MCF 10A (cell line): ENCODE results near the gene SEC24D. TPM values are rescaled to one million over a fixed set of nuclear protein-coding genes. Genes with fewer than 3 reads are reported as not detected.
"Not testable (repeated sequence)": the region's sequence is repeated elsewhere in the genome, so short reads cannot be mapped to it uniquely, and the experiment has no call there.

Experiments used
- BruUV-seq: library from RNA; stranded (reverse); fragments of 400-500 nt; replicated peaks from 2 replicates; lab custom pipeline; 2021; lab: Mats Ljungman, UMichigan
- CTCF ChIA-PET: fragments of 300-600 bp; sonication (Branson Sonifier 250); formaldehyde crosslinking; extraction: SDS; loops from one replicate; lab custom pipeline; 2021; ENCODE audit warnings: antibody characterized with exemption, inconsistent platforms; lab: Yijun Ruan, JAX
- POLR2A ChIA-PET: fragments of 300-600, 350-650 bp; sonication (Branson Sonifier 250); formaldehyde crosslinking; extraction: SDS; loops from one replicate; lab custom pipeline; 2020; ENCODE audit warnings: antibody characterized with exemption, inconsistent platforms; lab: Yijun Ruan, JAX
- DNase-seq: peaks from one replicate; pipeline ENCODE4 v3.0.0-alpha.2; 2018; ENCODE audit not compliant: unreplicated experiment
- H3K27ac Mint-ChIP-seq: one replicate; pipeline ENCODE4 v1.8.0; 2022; ENCODE audit warnings: mild to moderate bottlenecking, low read depth, mixed read lengths; ENCODE audit not compliant: unreplicated experiment
- H3K27me3 Mint-ChIP-seq: one replicate; pipeline ENCODE4 v1.8.0; 2022; ENCODE audit warnings: mixed read lengths; ENCODE audit not compliant: insufficient read depth, unreplicated experiment
- H3K36me3 Mint-ChIP-seq: one replicate; pipeline ENCODE4 v1.8.0; 2022; ENCODE audit warnings: mild to moderate bottlenecking, moderate library complexity, mixed read lengths; ENCODE audit not compliant: insufficient read depth, unreplicated experiment
- H3K4me1 Mint-ChIP-seq: one replicate; pipeline ENCODE4 v1.8.0; 2022; ENCODE audit warnings: mixed read lengths; ENCODE audit not compliant: insufficient read depth, unreplicated experiment
- H3K4me3 Mint-ChIP-seq: one replicate; pipeline ENCODE4 v1.8.0; 2022; ENCODE audit warnings: mild to moderate bottlenecking, moderate library complexity, mixed read lengths; ENCODE audit not compliant: unreplicated experiment
- H3K9me3 Mint-ChIP-seq: one replicate; pipeline ENCODE4 v1.8.0; 2022; ENCODE audit warnings: mixed read lengths; ENCODE audit not compliant: unreplicated experiment
- intact Hi-C: fragments of 100-400 bp; cut with micrococcal nuclease; formaldehyde crosslinking; loops from 2 replicates; pipeline ENCODE4 v1.14.1; 2022
- total RNA-seq: library from RNA; stranded (reverse); gene quantifications from 2 replicates; pipeline ENCODE4 v1.2.3, GENCODE V29; 2022
- TF ChIP-seq, protein P1 (sequence below): fragments of 200-600 bp; IDR thresholded peaks from one replicate; pipeline ENCODE4 v1.8.0; 2022; ENCODE audit warnings: antibody characterized with exemption, mild to moderate bottlenecking; ENCODE audit not compliant: unreplicated experiment

The SEC24D gene
- total RNA-seq, 1 experiment from 2014 or later, result 117 TPM

DNA sequence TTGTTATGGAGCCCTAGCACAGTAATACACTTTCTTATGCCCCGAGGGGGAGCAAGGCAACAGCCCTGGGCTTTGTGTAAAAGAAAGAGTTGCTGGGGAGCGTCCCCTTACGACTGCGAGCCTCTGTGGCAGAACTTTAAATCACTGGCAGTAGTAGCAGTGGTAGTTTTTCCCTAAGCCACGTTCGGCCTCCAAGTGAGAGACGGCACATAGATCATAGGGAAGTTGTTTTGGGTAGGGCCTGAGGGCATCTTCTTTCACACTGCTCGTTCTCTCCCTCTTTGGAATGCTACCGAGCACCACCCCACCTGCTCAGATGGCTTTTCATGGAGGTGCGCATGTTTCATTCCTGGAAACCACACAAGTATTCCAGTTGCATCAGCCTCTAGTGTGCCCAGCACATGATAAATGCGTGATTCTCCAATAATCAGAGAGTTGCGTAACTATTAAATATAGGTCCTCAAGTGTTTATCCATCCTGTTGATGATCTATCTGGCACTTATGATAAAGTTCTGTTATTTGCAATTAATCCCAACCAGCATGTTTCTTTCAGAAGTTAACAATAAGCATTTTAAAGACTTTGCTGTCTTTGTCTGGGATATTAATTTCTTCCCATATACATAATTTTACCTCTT, 45.7 kb upstream of the SEC24D start:
- H3K27me3 Mint-ChIP-seq, result peaks cover 5% of the 10 kb centered on the region
- BruUV-seq, result no TSS peak
- CTCF ChIA-PET, result interaction anchor here (0.5 to 2.8 kb wide), 3 partner anchors 16 to 110 kb away, joined by 3 to 19 read pairs (median 3); no protein-coding TSS in a partner anchor
- H3K4me1 Mint-ChIP-seq, result peaks cover 8% of the 10 kb centered on the region
- peaks cover 6% of the 10 kb centered on the region for H3K9me3 Mint-ChIP-seq
- DNase-seq, result no peak
- intact Hi-C loops, result loop anchor here (10.0 kb wide), 1 partner anchor 197 kb away; the partner anchor contains the start of gene METTL14
- no peak overlapping the region for H3K4me3 Mint-ChIP-seq
- TF ChIP-seq, protein P1, sequence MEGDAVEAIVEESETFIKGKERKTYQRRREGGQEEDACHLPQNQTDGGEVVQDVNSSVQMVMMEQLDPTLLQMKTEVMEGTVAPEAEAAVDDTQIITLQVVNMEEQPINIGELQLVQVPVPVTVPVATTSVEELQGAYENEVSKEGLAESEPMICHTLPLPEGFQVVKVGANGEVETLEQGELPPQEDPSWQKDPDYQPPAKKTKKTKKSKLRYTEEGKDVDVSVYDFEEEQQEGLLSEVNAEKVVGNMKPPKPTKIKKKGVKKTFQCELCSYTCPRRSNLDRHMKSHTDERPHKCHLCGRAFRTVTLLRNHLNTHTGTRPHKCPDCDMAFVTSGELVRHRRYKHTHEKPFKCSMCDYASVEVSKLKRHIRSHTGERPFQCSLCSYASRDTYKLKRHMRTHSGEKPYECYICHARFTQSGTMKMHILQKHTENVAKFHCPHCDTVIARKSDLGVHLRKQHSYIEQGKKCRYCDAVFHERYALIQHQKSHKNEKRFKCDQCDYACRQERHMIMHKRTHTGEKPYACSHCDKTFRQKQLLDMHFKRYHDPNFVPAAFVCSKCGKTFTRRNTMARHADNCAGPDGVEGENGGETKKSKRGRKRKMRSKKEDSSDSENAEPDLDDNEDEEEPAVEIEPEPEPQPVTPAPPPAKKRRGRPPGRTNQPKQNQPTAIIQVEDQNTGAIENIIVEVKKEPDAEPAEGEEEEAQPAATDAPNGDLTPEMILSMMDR, result no peak
- H3K27ac Mint-ChIP-seq, result no peak overlapping the region
- POLR2A ChIA-PET, result no interaction called here
- no peaks in the 10 kb centered on the region for H3K36me3 Mint-ChIP-seq

DNA sequence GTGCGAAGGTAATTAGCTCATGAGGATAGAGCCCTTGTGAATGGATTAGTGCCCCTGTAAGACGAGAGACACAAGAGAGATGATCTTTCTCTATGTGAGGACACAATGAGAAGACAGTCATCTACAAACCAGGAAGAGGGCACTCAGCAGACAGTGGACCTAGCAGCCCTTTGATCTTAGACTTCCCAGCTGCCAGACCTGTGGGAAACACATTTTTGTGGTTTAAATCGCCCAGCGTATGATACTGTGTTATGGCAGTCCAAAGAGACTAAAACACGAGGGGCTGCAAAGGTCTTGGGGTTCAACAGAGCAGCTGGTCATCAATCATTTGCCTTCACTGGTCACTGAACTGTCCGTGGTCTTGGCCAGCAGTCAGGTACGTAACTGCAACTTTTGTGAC, 43.5 kb upstream of the SEC24D start:
- Mint-ChIP-seq H3K9me3 (peaks cover 6% of the 10 kb centered on the region), H3K4me1 (peaks cover 8% of the 10 kb centered on the region), H3K27me3 (peaks cover 15% of the 10 kb centered on the region), H3K4me3 (no peak overlapping the region), H3K27ac (no peak overlapping the region), H3K36me3 (no peaks in the 10 kb centered on the region)
- POLR2A ChIA-PET, result interaction anchor here (1.1 kb wide), 1 partner anchor 92 kb away, joined by 3 read pairs; no protein-coding TSS in a partner anchor
- TF ChIP-seq, protein P1, result no peak
- no peak for DNase-seq
- CTCF ChIA-PET, result interaction anchor here (0.8 to 2.1 kb wide), 6 partner anchors 10 to 108 kb away, joined by 3 to 9 read pairs (median 4); partner anchors contain the start of gene SYNPO2
- no TSS peak for BruUV-seq
- intact Hi-C loops, result no loop called here

DNA sequence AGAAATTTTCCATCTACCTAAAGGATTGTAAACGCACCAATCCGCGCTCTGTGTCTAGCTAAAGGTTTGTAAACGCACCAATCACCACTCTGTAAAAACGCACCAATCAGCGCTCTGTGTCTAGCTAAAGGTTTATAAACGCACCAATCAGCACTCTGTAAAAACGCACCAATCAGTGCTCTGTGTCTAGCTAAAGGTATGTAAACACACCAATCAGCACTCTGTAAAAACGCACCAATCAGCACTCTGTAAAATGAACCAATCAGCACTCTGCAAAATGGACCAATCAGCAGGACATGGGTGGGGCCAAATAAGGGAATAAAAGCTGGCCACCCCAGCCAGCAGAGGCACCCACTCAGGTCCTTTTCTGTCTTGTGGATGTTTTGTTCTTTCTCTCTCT, 42.6 kb upstream of the SEC24D start:
- DNase-seq, H3K36me3 Mint-ChIP-seq, intact Hi-C loops, BruUV-seq, H3K4me3 Mint-ChIP-seq, POLR2A ChIA-PET, H3K9me3 Mint-ChIP-seq, H3K4me1 Mint-ChIP-seq, H3K27ac Mint-ChIP-seq: not testable (repeated sequence)
- peaks cover 15% of the 10 kb centered on the region for H3K27me3 Mint-ChIP-seq
- CTCF ChIA-PET, result interaction anchor here (0.6 to 2.1 kb wide), 8 partner anchors 10 to 107 kb away, joined by 3 to 9 read pairs (median 4); partner anchors contain the start of gene SYNPO2

DNA sequence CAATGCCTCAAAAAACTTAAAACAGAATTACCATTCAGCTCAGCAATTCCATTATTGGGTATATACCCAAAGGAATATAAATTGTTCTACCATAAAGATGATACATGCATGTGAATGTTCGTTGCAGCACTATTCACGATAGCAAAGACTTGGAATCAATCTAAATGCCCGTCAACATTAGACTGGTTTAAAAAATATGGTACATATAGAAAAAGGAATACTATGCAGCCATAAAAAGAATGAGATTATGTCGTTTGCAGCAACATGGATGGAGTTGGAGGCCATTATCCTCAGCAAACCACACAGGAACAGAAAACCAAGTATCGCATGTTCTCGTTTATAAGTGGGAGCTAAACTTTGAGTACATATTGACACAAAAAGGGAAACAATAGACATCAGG, 41.9 kb upstream of the SEC24D start:
- CTCF ChIA-PET, result interaction anchor here (0.6 to 2.1 kb wide), 5 partner anchors 13 to 106 kb away, joined by 3 to 9 read pairs (median 5); no protein-coding TSS in a partner anchor
- TF ChIP-seq, protein P1, result no peak
- H3K27me3 Mint-ChIP-seq, result peaks cover 15% of the 10 kb centered on the region
- no peak for DNase-seq
- no peak overlapping the region for H3K27ac Mint-ChIP-seq
- no peak overlapping the region for H3K4me3 Mint-ChIP-seq
- no TSS peak for BruUV-seq
- H3K36me3 Mint-ChIP-seq, result no peaks in the 10 kb centered on the region
- POLR2A ChIA-PET, result no interaction called here
- intact Hi-C loops, result no loop called here
- H3K9me3 Mint-ChIP-seq, result peaks cover 6% of the 10 kb centered on the region
- peaks cover 8% of the 10 kb centered on the region for H3K4me1 Mint-ChIP-seq
